H4 (cell line): ENCODE data around the gene TPCN2. TPM values are rescaled to one million over a fixed set of nuclear protein-coding genes. Genes with fewer than 3 reads are reported as not detected.
A peak's percentile ranks its signal among the peaks of the same experiment; 100 is the strongest.

Experiments used
- DNase-seq: peaks from one replicate; pipeline ENCODE4 v3.0.0-alpha.2; 2015; ENCODE audit warnings: low spot score
- total RNA-seq: library from RNA; depleted of rRNA; stranded (reverse); fragments of >200 nt; shearing (Covaris generic); gene quantifications from 2 replicates; pipeline ENCODE4 v1.2.3, GENCODE V29; 2014

TPCN2 gene
- total RNA-seq, 1 experiment from 2014 or later = 7.4 TPM

DNA sequence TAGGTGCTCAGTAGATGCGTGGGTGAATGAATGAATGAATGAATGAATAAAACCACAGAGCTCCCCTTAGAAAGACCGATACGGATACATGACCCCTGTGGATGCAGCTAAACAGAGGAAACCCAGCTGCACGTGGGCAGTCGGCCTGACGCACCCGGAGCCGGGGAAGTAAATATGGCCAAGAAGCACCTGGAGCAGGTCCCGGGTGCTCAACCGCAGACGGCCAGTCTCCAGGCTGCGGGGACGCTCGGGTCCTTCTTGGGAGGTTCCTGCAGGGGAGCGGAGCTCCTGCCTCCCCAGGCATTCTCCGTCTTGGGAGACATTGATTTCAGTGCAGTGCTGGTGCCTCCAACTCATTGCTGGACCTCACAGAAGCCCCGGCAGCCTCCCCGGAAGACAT is 11.7 kb upstream of the TPCN2 start:
- DNase-seq = no peak

- DNase-seq = no peak
These were observed 11.2 kb upstream of the TPCN2 start for GRCh38 chr11:69037544-69037943.

GRCh38 chr11:69039501-69039900 is 9.2 kb upstream of the TPCN2 start:
- DNase-seq = no peak

DNA sequence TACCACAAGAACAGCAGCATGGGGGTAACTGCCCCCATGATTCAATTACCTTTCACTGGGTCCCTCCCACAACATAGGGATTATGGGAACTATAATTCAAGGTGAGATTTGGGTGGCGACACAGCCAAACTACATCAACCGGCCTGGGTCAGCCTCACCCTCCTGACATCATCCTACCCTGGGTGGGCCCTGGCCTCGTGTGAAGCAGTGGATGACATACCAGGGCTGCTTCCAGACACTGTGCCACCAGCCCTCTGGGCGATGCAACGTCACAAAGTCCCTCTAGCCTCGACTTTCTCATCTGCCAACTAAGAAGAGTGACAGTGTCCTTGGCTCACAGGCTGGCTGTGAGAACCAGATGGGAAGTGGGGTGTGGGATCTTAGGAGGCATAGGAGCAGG is 8.7 kb upstream of the TPCN2 start:
- DNase-seq = no peak

- peak; percentile 44 for DNase-seq
These were observed 8.0 kb upstream of the TPCN2 start for GRCh38 chr11:69040581-69041260.

DNA sequence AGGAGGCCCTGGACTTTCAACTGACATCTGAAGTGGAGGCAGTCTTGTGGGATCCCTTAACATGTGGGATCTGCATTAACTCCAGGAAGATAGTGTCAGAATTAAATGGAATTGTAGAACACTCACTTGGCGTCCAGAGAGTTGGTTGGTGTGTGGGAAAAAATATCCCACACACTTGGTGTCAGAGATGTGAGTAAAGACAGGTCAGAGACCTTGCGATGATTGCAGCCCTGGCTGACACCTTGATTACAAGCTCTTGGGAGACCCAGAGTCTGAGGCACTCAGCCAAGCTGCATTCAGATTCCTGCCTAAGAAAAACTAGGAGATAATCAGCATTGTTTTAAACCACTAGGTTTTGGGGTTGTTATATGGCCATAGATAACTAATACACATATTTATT is 7.2 kb upstream of the TPCN2 start:
- DNase-seq = no peak

DNA sequence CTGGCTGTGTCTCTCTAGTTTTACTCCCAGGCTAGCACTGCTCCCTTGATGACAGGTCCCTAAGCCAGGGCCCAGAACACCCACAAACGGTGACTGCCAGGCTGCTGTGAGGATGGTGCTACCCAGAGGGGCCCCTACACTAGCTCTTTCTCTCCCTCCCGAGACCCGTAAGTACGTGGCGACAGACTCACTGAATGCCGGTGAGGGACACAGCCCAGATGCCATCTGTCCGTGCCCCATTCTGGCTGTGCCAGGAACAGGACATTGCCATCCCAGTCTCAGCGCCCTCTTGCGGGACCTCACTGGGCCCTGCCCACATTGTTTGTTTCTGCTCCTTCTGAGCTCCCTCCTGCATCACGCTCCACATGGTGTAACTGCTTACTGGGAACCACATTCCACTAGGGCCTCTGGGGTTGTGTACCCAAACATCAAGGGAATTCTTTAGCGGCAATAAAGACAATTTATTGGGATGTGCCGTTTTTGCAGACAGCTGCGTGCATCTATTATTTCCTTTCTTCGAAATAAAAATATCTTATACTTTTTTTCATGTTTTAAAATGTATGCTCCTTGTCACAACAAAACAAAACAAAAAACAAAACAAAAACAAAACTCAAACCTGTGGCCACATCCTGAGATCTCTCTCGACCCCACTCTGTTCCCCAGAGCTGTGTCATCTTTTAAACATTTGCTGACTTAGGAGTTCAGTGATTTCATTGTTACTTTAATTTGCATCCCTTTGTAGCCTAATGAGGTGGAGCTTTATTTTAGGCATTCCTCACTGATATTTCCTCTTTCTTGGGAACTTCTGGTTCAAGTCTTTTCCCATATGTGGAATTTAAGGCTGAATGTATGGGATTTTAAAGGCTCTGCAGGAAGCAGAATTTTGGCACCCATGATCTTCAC is 4.4 kb upstream of the TPCN2 start:
- DNase-seq = peak; percentile 84

GRCh38 chr11:69048031-69048693 is 570 bp upstream of the TPCN2 start:
- no peak for DNase-seq

DNA sequence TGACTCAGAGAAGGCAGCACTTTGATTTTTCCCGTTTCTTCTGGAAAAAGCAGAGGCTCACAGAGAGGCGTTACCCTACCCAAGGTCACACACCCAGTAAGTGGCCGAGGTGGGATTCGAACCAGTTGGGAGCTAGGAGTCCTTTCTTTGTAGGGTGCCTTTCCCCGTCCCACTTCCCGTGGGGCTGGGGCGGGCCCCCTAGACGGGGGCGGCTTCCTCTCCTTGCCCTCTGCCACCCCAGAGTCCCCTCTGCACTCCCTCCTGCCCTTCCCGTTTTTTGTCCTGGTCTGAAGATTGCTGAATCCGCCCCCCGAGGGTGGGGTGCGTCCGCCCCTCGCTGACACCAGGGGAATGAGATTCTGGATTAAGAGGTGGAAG is 747 bp downstream of the TPCN2 start:
- no peak for DNase-seq

DNA sequence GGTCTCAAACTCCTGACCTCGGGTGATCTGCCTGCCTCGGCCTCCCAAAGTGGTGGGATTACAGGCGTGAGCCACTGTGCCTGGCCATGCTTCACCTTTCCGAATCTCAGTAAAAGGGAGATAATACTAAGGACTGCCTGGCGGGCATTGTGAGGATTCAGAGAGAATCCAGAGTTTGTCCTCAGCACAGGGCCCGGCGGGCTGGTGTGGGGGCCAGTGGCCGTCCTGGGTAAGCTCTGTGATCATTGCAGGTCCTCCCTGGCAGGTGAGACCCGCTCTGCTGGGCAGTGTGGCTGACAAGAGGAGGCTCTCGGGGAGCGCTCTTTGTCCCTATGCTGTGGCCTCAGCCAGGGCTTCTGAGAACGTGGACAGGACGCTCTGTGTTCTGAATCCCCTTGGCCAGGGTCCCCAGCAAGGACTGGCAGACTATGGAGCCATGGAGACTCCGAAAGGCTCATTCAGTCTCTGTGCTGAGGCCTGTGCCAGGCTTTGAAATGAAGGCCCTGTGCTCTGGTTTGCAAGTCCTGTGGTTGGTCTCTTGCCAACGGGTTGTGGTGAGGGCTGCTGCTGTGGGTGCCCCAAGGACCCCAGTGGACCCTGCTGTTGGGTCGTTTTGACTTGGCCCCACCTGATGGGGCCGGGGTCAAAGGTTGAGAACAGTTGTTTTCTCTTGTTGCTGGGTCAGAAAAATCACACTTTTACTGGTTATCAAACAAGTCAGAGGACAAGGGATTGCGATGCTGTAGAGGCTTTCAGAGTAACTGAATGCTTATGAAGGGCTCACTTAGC is 2.1 kb downstream of the TPCN2 start:
- DNase-seq = no peak

- DNase-seq = no peak
These were observed 2.9 kb downstream of the TPCN2 start for GRCh38 chr11:69051381-69052342.

GRCh38 chr11:69052343-69053168 is 3.8 kb downstream of the TPCN2 start:
- DNase-seq = no peak

GRCh38 chr11:69053169-69053477 is 4.4 kb downstream of the TPCN2 start:
- DNase-seq = no peak

DNA sequence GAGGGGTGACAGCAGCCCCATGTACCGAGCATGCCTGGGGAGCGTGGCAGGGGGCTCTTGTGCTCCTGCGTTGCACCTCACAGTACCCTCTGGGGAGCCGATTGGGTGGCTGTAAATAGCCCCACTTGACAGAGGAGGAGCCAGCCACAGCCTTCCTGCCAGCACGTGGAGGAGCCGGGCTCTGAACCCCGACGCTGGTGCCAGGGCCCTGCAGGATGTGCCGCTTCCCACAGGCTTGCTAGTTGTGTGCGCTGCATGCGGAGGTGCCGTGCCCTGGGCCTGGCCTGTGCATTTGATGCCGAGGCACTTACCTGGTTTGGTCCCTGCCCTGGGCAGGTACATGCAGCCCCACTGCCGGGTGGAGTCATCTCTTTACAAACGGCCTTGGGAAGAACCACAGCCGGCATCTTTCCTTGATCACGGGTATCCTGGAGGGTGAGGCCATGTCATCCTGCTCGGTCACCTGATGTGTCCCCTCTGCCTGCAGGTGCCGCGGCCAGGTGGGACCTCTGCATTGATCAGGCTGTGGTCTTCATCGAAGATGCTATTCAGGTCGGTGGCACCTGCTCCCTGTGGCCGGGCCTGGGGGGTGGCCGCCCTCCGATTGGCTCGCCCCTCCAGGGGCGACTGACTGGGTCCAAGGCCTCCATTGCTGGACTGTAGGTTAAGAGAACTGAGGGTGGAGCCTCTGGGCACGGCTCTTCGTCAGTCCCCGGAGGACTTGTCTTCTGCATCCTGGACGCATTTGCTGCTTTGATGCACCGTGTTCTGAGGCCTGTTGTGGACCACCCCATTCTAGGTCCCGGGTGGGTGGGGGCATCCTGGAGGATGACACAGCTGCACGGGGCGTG is 5.0 kb downstream of the TPCN2 start:
- DNase-seq = no peak

- DNase-seq = no peak
These were observed 5.9 kb downstream of the TPCN2 start for GRCh38 chr11:69054397-69055211.

DNA sequence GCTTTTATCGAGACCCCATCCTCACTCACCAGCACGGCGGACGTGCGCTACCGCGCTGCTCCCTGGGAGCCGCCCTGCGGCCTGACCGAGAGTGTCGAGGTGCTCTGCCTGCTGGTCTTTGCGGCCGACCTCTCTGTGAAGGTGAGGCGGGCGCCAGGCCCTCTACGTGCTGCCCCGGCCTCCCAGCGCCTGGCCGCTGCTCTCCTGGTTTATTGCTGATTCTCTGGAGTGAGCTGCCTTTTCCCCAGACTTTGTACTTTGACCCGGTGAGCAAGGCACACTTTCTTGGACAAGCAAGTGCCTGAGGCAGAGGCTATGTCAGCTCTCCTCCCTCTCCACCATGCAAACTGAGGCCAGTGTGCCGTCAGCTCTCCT is 6.5 kb downstream of the TPCN2 start:
- DNase-seq = no peak

GRCh38 chr11:69055598-69056516 is 7.1 kb downstream of the TPCN2 start:
- peak; percentile 35 for DNase-seq
